Right lobe of liver (tissue), 6 donors: ENCODE data around the gene FHIT. TPM values are rescaled to one million over a fixed set of nuclear protein-coding genes. Genes with fewer than 3 reads are reported as not detected.

ENCODE experiments used
- ATAC-seq, 4 donors: fragments of 200-7000 bp; cut with Tn5 transposase; one replicate each; pipeline ENCODE4 v1.9.1; 2020; ENCODE audit warnings: mild to moderate bottlenecking in 4 of 4, moderate library complexity in 4 of 4
- DNase-seq, 3 donors: peaks; one replicate each; pipeline ENCODE4 v3.0.0-alpha.2; 2020
- H3K27ac ChIP-seq, 3 donors: fragments of 200-600 bp; one replicate each; pipeline ENCODE4 v1.8.0; 2022
- H3K27me3 ChIP-seq, 2 donors: fragments of 200-600 bp; one replicate each; pipeline ENCODE4 v1.8.0; 2022
- H3K36me3 ChIP-seq, 4 donors: fragments of 200-600 bp; sonication (generic) in 1 of 4; one replicate each; pipeline versions ENCODE4 v1.5.1 to v1.8.0; 2017 to 2022; ENCODE audit warnings: control low read depth in 1 of 4
- H3K4me1 ChIP-seq, 4 donors: fragments of 200-600 bp; sonication (generic) in 1 of 4; one replicate each; pipeline versions ENCODE4 v1.5.1 to v1.8.0; 2017 to 2022; ENCODE audit warnings: control low read depth in 1 of 4
- H3K4me3 ChIP-seq, 3 donors: fragments of 200-600 bp; one replicate each; pipeline ENCODE4 v1.8.0; 2022
- H3K9me3 ChIP-seq, 4 donors: fragments of 200-600 bp; sonication (generic) in 1 of 4; one replicate each; pipeline versions ENCODE4 v1.5.1 to v1.8.0; 2017 to 2022; ENCODE audit warnings: control low read depth in 1 of 4
- CTCF ChIP-seq, 4 donors: fragments of 200-600 bp in 3 of 4; fragments of 450-650 bp in 1 of 4; IDR thresholded peaks; one replicate each; pipeline versions ENCODE4 v1.5.1 to v1.8.0; 2016 to 2022; ENCODE audit warnings: antibody characterized with exemption in 4 of 4, mild to moderate bottlenecking in 2 of 4
- POLR2A ChIP-seq: fragments of 450-650 bp; IDR thresholded peaks from one replicate; pipeline ENCODE4 v1.6.1; 2017; ENCODE audit warnings: antibody characterized with exemption, mild to moderate bottlenecking
- WGBS: methylation state at CpG from one replicate; pipeline ENCODE4 v1.1.6; 2018; ENCODE audit warnings: low coverage, low lambda C conversion rate; ENCODE audit not compliant: insufficient coverage; ENCODE audit errors: missing lambda C conversion rate; 5-methylcytosine and 5-hydroxymethylcytosine counted together
- intact Hi-C, 2 donors: fragments of 100-400 bp; cut with DNase I; formaldehyde crosslinking; loops; one replicate each; pipeline versions ENCODE4 v1.11.2 to v1.14.1; 2022
- total RNA-seq, 6 experiments: library from RNA; depleted of rRNA in 2 of 6; stranded (reverse); fragments of >200 nt in 2 of 6; fragmentation: NEBNext Ultra II Directional in 3 of 6; extraction: Animal tissue kit (Norgen Biotek cat#: 25700) in 3 of 6; gene quantifications; one replicate each; pipeline versions ENCODE4 v1.1.0 to v1.2.4, GENCODE V29; 2016 to 2023
- donor health status: DM: no; HTN: yes; CAD: no.
- donor health status: DM: no; HTN: no; CAD: no.
- donor health status: DM: no; HTN: no; CAD: no.
- donor health status: DM: no; HTN: yes; CAD: no.
- donor health status: DM: no; HTN: yes; CAD: no.

FHIT gene
- total RNA-seq, 6 experiments from 2014 or later, result 6.6 to 11.2 (median 8.0) TPM

GRCh38 chr3:60844256-60844655 lies 407.0 kb downstream of the FHIT start:
- H3K4me3 ChIP-seq, result no peak overlapping the region
- H3K27me3 ChIP-seq, result no peaks in the 10 kb centered on the region
- intact Hi-C loops, result no loop called here
- ATAC-seq (no peak), DNase-seq (no peak)
- no peaks in the 10 kb centered on the region for H3K9me3 ChIP-seq
- TF ChIP-seq POLR2A (no peak), CTCF (IDR thresholded peaks at IDR 0.05) (no peak)
- 88% methylated on average over 1 of the region's 1 CpG for WGBS
- peaks cover 0 to 18% (median 0%) of the 10 kb centered on the region in 4 donors for H3K4me1 ChIP-seq
- H3K36me3 ChIP-seq, result no peaks in the 10 kb centered on the region
- H3K27ac ChIP-seq, result no peak overlapping the region

GRCh38 chr3:60841355-60841754 lies 409.9 kb downstream of the FHIT start:
- DNase-seq (peak; percentile 42 to 52 (median 45)), ATAC-seq (peak; percentile 89 to 99 (median 94))
- H3K4me1 ChIP-seq, result peaks cover 0 to 18% (median 0%) of the 10 kb centered on the region in 4 donors
- no peaks in the 10 kb centered on the region for H3K27me3 ChIP-seq
- H3K4me3 ChIP-seq, result no peak overlapping the region
- WGBS, result 25% methylated on average over 2 of the region's 2 CpGs
- H3K9me3 ChIP-seq, result no peaks in the 10 kb centered on the region
- intact Hi-C loops, result no loop called here
- TF ChIP-seq POLR2A (no peak), CTCF (IDR thresholded peaks at IDR 0.05) (peak in 2 of 4 donors; percentile 10 to 21)
- H3K27ac ChIP-seq, result no peak overlapping the region
- no peaks in the 10 kb centered on the region for H3K36me3 ChIP-seq

- no peak overlapping the region for H3K27ac ChIP-seq
- ATAC-seq (peak in 3 of 4 donors; percentile 42 to 68 (median 50)), DNase-seq (no peak)
- 74% methylated on average over 4 of the region's 4 CpGs for WGBS
- peaks cover 0 to 18% (median 0%) of the 10 kb centered on the region in 4 donors for H3K4me1 ChIP-seq
- H3K9me3 ChIP-seq, result no peaks in the 10 kb centered on the region
- intact Hi-C loops, result no loop called here
- no peaks in the 10 kb centered on the region for H3K27me3 ChIP-seq
- no peaks in the 10 kb centered on the region for H3K36me3 ChIP-seq
- no peak overlapping the region for H3K4me3 ChIP-seq
- TF ChIP-seq POLR2A (no peak), CTCF (IDR thresholded peaks at IDR 0.05) (peak in 2 of 4 donors; percentile 13 to 26)
Measured at GRCh38 chr3:60839246-60839645, 412.0 kb downstream of the FHIT start.

- Histone ChIP-seq H3K9me3 (no peaks in the 10 kb centered on the region), H3K27me3 (no peaks in the 10 kb centered on the region), H3K36me3 (no peaks in the 10 kb centered on the region), H3K4me1 (peaks cover 0 to 4% (median 0%) of the 10 kb centered on the region in 4 donors), H3K27ac (no peak overlapping the region), H3K4me3 (no peak overlapping the region)
- intact Hi-C loops, result no loop called here
- TF ChIP-seq POLR2A, result no peak
- no peak for TF ChIP-seq CTCF (IDR thresholded peaks at IDR 0.05)
- ATAC-seq (no peak), DNase-seq (no peak)
- 87% methylated on average over 3 of the region's 5 CpGs for whole genome bisulfite sequencing
Measured at GRCh38 chr3:60835796-60836195, 415.5 kb downstream of the FHIT start.

GRCh38 chr3:60829058-60829457 lies 422.2 kb downstream of the FHIT start:
- H3K4me3 ChIP-seq, result no peak overlapping the region
- TF ChIP-seq CTCF (IDR thresholded peaks at IDR 0.05) (no peak), POLR2A (no peak)
- 100% methylated on average over 1 of the region's 1 CpG for WGBS
- intact Hi-C loops, result no loop called here
- H3K36me3 ChIP-seq, result no peaks in the 10 kb centered on the region
- no peaks in the 10 kb centered on the region for H3K4me1 ChIP-seq
- no peaks in the 10 kb centered on the region for H3K9me3 ChIP-seq
- ATAC-seq (no peak), DNase-seq (no peak)
- H3K27ac ChIP-seq, result no peak overlapping the region
- H3K27me3 ChIP-seq, result no peaks in the 10 kb centered on the region
